Chondrocyte (in vitro differentiated cells): ENCODE data around the gene ZFAND3. TPM values are rescaled to one million over a fixed set of nuclear protein-coding genes. Genes with fewer than 3 reads are reported as not detected.

Experiments used
- DNase-seq: peaks from one replicate; pipeline ENCODE4 v3.0.0; 2021; ENCODE audit warnings: mixed read lengths, low spot score
- H3K27ac Mint-ChIP-seq: one replicate; pipeline ENCODE4 v1.8.0; 2021; ENCODE audit warnings: mild to moderate bottlenecking, moderate library complexity, mixed read lengths; ENCODE audit not compliant: unreplicated experiment
- H3K27me3 Mint-ChIP-seq: 2 replicates; pipeline ENCODE4 v1.8.0; 2021; ENCODE audit warnings: low read depth, mixed read lengths
- H3K36me3 Mint-ChIP-seq: 2 replicates; pipeline ENCODE4 v1.8.0; 2021; ENCODE audit warnings: low read depth, mixed read lengths
- H3K4me1 Mint-ChIP-seq: 2 replicates; pipeline ENCODE4 v1.8.0; 2021; ENCODE audit warnings: low read depth, mild to moderate bottlenecking, mixed read lengths
- H3K4me3 Mint-ChIP-seq: one replicate; pipeline ENCODE4 v1.8.0; 2021; ENCODE audit warnings: mild to moderate bottlenecking, moderate library complexity, mixed read lengths; ENCODE audit not compliant: unreplicated experiment
- H3K9me3 Mint-ChIP-seq: 2 replicates; pipeline ENCODE4 v1.8.0; 2021; ENCODE audit warnings: low read depth, mixed read lengths
- total RNA-seq: library from RNA; stranded (reverse); gene quantifications from 3 replicates; pipeline ENCODE4 v1.2.1, GENCODE V29; 2021
- TF ChIP-seq, protein P1 (sequence below): fragments of 200-600 bp; sonication (generic); IDR thresholded peaks from 2 replicates; pipeline ENCODE4 v1.5.0; 2021; ENCODE audit warnings: antibody characterized with exemption, mild to moderate bottlenecking, moderate library complexity

The ZFAND3 gene
- total RNA-seq, 1 donor from 2014 or later = 98.5 TPM

DNA sequence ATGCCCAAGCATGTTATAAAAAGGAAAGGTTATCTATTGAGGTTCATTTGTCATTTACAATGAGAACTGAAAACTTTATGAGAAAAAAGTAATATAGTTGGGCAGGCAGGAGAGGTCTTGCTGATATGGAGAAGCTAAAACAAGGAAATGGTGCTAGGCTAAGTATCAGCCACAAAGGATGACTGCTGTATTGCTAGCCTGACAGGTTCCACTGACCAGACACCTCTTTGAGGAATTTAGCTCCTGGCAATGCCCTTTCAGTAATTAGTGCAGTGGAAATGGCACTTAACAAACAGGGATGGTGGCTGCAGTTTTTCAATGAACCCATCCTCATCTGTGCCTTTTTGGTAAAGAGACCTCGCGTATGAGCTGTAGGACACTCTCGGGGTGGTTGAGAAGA lies 284.4 kb downstream of the ZFAND3 start:
- DNase-seq = no peak
- no peak overlapping the region for H3K4me3 Mint-ChIP-seq
- no peak overlapping the region for H3K27ac Mint-ChIP-seq
- H3K9me3 Mint-ChIP-seq = no peaks in the 10 kb centered on the region
- H3K36me3 Mint-ChIP-seq = peaks cover 7% of the 10 kb centered on the region
- H3K4me1 Mint-ChIP-seq = peaks cover 9% of the 10 kb centered on the region
- TF ChIP-seq, protein P1, sequence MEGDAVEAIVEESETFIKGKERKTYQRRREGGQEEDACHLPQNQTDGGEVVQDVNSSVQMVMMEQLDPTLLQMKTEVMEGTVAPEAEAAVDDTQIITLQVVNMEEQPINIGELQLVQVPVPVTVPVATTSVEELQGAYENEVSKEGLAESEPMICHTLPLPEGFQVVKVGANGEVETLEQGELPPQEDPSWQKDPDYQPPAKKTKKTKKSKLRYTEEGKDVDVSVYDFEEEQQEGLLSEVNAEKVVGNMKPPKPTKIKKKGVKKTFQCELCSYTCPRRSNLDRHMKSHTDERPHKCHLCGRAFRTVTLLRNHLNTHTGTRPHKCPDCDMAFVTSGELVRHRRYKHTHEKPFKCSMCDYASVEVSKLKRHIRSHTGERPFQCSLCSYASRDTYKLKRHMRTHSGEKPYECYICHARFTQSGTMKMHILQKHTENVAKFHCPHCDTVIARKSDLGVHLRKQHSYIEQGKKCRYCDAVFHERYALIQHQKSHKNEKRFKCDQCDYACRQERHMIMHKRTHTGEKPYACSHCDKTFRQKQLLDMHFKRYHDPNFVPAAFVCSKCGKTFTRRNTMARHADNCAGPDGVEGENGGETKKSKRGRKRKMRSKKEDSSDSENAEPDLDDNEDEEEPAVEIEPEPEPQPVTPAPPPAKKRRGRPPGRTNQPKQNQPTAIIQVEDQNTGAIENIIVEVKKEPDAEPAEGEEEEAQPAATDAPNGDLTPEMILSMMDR = no peak
- H3K27me3 Mint-ChIP-seq = no peaks in the 10 kb centered on the region

DNA sequence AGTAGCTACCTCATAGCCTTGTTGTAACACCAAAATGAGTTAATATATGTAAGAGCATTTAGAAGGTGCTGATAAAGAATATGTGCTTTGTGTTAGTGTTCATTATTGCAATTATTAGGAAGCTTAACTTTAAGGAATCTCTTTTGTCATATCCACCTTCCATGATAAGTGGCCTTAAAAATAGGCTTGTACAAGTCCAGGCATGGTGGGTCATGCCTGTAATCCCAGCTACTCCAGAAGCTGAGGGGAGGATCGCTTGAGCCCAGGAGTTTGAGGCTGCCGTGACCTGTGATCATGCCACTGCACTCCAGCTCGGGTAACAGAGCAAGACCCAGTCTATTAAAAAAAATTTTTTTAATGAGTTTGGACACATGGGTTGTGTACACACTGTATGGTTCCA lies 285.5 kb downstream of the ZFAND3 start:
- TF ChIP-seq, protein P1 = no peak
- peaks cover 7% of the 10 kb centered on the region for H3K36me3 Mint-ChIP-seq
- DNase-seq = no peak
- no peak overlapping the region for H3K27ac Mint-ChIP-seq
- no peaks in the 10 kb centered on the region for H3K27me3 Mint-ChIP-seq
- H3K4me3 Mint-ChIP-seq = no peak overlapping the region
- no peaks in the 10 kb centered on the region for H3K9me3 Mint-ChIP-seq
- H3K4me1 Mint-ChIP-seq = peaks cover 11% of the 10 kb centered on the region

DNA sequence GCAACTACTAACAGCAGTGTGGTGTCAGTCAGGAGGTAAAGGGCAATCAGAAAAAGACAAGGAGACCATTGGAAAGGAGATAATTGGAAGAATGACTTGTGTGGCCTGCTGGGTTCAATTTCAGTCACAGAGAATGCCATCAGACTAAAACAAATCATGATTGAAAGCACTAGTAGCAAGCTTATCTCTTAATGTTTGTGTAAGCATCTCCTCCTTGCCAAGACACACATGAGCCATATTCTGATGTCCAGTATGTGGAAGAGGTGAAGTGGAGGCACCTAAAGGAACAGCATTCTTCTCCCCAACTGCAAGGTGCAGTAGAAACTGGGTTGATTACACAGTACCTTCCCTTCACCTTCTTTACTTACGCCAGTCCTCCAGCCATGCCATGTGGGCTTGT lies 287.5 kb downstream of the ZFAND3 start:
- Mint-ChIP-seq H3K27ac (peak overlapping the region; percentile 27), H3K9me3 (no peaks in the 10 kb centered on the region), H3K27me3 (no peaks in the 10 kb centered on the region), H3K4me3 (no peak overlapping the region), H3K36me3 (peaks cover 2% of the 10 kb centered on the region), H3K4me1 (peaks cover 27% of the 10 kb centered on the region)
- TF ChIP-seq, protein P1 = no peak
- no peak for DNase-seq

DNA sequence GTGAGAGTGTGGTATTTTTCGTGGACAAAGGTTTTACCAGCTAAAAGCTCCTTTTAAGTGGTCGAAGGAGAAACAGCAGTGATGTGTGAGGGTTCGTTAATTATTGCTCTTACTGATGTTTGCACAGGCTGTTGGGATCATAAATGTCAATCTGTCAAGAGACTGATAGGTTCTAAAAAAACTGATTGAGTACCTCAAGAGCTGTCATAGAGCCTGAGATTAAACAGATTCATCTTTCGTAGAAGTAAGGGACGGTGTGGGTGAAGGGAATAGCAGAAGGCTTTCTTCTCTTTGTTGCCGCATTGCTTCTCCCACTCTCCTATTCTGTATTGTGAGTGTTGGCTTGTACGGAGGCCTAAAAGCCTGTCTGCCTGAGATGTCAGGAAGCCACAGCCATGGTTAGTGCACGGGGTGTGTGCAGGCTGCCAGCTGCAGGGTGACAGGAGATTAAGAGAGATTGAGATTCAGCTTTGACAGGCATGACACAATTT lies 291.0 kb downstream of the ZFAND3 start:
- no peaks in the 10 kb centered on the region for H3K27me3 Mint-ChIP-seq
- H3K4me1 Mint-ChIP-seq = peaks cover 39% of the 10 kb centered on the region
- TF ChIP-seq, protein P1 = no peak
- H3K27ac Mint-ChIP-seq = peak overlapping the region; percentile 64
- no peak overlapping the region for H3K4me3 Mint-ChIP-seq
- H3K36me3 Mint-ChIP-seq = peaks cover 4% of the 10 kb centered on the region
- H3K9me3 Mint-ChIP-seq = no peaks in the 10 kb centered on the region
- no peak for DNase-seq

DNA sequence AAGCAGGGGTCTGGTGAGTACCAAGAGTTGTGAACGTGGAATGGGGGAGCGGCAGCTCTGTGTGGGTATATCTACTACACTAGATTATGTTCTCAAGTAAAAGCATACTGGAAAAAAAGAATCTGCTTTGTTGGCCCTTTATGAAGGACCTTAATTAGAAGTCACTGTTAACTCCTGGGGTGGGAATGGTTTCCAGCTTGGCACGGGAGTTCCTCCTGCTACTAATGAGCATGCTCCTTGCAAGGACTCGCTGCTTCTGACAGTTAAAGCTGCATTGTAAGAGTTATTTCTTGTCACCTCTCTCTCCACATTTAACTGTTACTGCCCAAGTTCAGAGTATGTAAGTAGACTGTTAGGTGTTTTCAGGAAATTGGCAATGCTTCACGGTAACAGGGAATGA lies 292.7 kb downstream of the ZFAND3 start:
- no peaks in the 10 kb centered on the region for H3K9me3 Mint-ChIP-seq
- no peaks in the 10 kb centered on the region for H3K27me3 Mint-ChIP-seq
- H3K4me3 Mint-ChIP-seq = no peak overlapping the region
- TF ChIP-seq, protein P1 = no peak
- no peak for DNase-seq
- H3K27ac Mint-ChIP-seq = no peak overlapping the region
- H3K36me3 Mint-ChIP-seq = peaks cover 5% of the 10 kb centered on the region
- H3K4me1 Mint-ChIP-seq = peaks cover 36% of the 10 kb centered on the region
